Spinal cord (tissue), 10 donors: ENCODE measurements around the gene KDM7A. TPM values are rescaled to one million over a fixed set of nuclear protein-coding genes. Genes with fewer than 3 reads are reported as not detected.
"Not testable (repeated sequence)": the region's sequence is repeated elsewhere in the genome, so short reads cannot be mapped to it uniquely, and the experiment has no call there.

ENCODE experiments used
- DNase-seq, 6 donors: peaks; one replicate each; pipeline versions ENCODE4 v3.0.0 to v3.0.0-alpha.2; 2013 to 2015; ENCODE audit warnings: low spot score in 6 of 6, low read depth in 4 of 6
- H3K27ac ChIP-seq: one replicate; pipeline ENCODE4 v1.5.1; 2013; ENCODE audit warnings: low read depth, low read length, control low read depth
- H3K27me3 ChIP-seq: one replicate; pipeline ENCODE4 v1.6.1; 2013; ENCODE audit warnings: low read length; ENCODE audit not compliant: control insufficient read depth, insufficient read depth
- H3K36me3 ChIP-seq: one replicate; pipeline ENCODE4 v1.6.1; 2013; ENCODE audit warnings: low read length; ENCODE audit not compliant: control insufficient read depth, insufficient read depth
- H3K4me1 ChIP-seq: one replicate; pipeline ENCODE4 v1.6.1; 2013; ENCODE audit warnings: low read length; ENCODE audit not compliant: control insufficient read depth, insufficient read depth
- H3K4me3 ChIP-seq: one replicate; pipeline ENCODE4 v1.5.1; 2013; ENCODE audit warnings: low read depth, low read length, control low read depth
- H3K9me3 ChIP-seq: one replicate; pipeline ENCODE4 v1.6.1; 2013; ENCODE audit warnings: low read length; ENCODE audit not compliant: control insufficient read depth, insufficient read depth
- WGBS: methylation state at CpG from one replicate; pipeline ENCODE4 v1.1.5; 2013; ENCODE audit warnings: missing lambda C conversion rate; ENCODE audit not compliant: insufficient coverage; 5-methylcytosine and 5-hydroxymethylcytosine counted together
- polyA plus RNA-seq, 2 donors: library from polyadenylated mRNA; unstranded; fragments of 120-200 nt; gene quantifications; one replicate each; pipeline ENCODE4 v1.2.1, GENCODE V29; 2013; ENCODE audit not compliant: insufficient read length in 2 of 2
- total RNA-seq, 2 donors: library from RNA; depleted of rRNA in 1 of 2; stranded (reverse); fragments of 120-200 nt in 1 of 2; fragments of >200 nt in 1 of 2; gene quantifications; one replicate each; pipeline versions ENCODE4 v1.2.3 to v1.2.4, GENCODE V29; 2013 to 2014
- donor health status: healthy.

KDM7A gene
- total and polyA plus RNA-seq, 4 donors, result 9.1 to 16.8 (median 9.2) TPM

DNA sequence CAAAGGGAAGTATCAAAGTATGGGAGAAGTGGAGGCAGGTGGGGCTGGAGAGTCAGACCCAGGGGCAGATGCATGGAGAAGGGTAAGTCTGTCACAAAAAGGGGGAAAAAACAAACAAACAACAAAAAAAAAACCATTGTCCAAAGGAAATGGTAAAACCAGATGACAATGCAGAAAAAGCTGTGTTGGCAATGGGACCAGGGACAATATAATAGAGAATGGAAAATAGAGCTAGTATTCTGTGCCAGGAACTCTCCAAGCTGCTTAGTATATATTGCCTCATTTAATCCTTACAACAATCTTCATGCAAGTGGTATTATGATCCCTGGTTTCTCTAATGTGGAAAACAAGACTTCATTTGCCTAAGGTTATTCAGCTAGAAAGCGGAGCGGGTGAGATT lies 13.1 kb upstream of the KDM7A start:
- Histone ChIP-seq H3K4me1 (no peaks in the 10 kb centered on the region), H3K27ac (no peak overlapping the region), H3K27me3 (no peaks in the 10 kb centered on the region), H3K36me3 (no peaks in the 10 kb centered on the region), H3K9me3 (no peaks in the 10 kb centered on the region), H3K4me3 (no peak overlapping the region)
- 100% methylated on average over 1 of the region's 2 CpGs for WGBS
- DNase-seq, result no peak

GRCh38 chr7:140182917-140183316 lies 6.1 kb upstream of the KDM7A start:
- no peaks in the 10 kb centered on the region for H3K4me1 ChIP-seq
- 84% methylated on average over 2 of the region's 4 CpGs for WGBS
- peaks cover 4% of the 10 kb centered on the region for H3K27me3 ChIP-seq
- H3K27ac ChIP-seq, result no peak overlapping the region
- no peak overlapping the region for H3K4me3 ChIP-seq
- H3K9me3 ChIP-seq, result no peaks in the 10 kb centered on the region
- no peaks in the 10 kb centered on the region for H3K36me3 ChIP-seq
- no peak for DNase-seq

DNA sequence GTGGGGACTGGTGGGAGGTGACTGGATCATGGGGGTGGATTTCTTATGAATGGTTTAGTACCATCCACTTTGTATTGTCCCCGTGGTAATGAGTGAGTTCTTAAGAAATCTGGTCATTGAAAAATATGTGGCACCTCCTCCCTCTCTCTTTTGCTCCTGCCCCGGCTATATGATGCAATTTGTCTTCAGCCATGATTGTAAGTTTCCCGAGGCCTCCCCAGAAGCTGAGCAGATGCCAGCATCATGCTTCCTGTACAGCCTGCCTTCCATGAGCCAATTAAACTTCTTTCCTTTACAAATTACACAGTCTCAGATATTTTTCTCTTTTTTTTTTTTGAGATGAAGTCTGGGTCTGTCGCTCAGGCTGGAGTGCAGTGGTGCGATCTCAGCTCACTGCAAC lies 2.6 kb upstream of the KDM7A start:
- no peak for DNase-seq
- WGBS, result 95% methylated on average over 3 of the region's 5 CpGs
- Histone ChIP-seq H3K4me3 (no peak overlapping the region), H3K36me3 (no peaks in the 10 kb centered on the region), H3K27ac (no peak overlapping the region), H3K4me1 (peaks cover 3% of the 10 kb centered on the region), H3K9me3 (no peaks in the 10 kb centered on the region), H3K27me3 (peaks cover 4% of the 10 kb centered on the region)

GRCh38 chr7:140176122-140176701 lies 571 bp downstream of the KDM7A start:
- DNase-seq, result peak in 1 of 6 donors; percentile 33
- peaks cover 3% of the 10 kb centered on the region for H3K4me1 ChIP-seq
- WGBS, result under 1% methylated on average over 95 of the region's 95 CpGs
- H3K9me3 ChIP-seq, result no peaks in the 10 kb centered on the region
- no peaks in the 10 kb centered on the region for H3K36me3 ChIP-seq
- H3K27me3 ChIP-seq, result no peaks in the 10 kb centered on the region
- H3K27ac ChIP-seq, result peak overlapping the region; percentile 87
- peak overlapping the region; percentile 60 for H3K4me3 ChIP-seq

DNA sequence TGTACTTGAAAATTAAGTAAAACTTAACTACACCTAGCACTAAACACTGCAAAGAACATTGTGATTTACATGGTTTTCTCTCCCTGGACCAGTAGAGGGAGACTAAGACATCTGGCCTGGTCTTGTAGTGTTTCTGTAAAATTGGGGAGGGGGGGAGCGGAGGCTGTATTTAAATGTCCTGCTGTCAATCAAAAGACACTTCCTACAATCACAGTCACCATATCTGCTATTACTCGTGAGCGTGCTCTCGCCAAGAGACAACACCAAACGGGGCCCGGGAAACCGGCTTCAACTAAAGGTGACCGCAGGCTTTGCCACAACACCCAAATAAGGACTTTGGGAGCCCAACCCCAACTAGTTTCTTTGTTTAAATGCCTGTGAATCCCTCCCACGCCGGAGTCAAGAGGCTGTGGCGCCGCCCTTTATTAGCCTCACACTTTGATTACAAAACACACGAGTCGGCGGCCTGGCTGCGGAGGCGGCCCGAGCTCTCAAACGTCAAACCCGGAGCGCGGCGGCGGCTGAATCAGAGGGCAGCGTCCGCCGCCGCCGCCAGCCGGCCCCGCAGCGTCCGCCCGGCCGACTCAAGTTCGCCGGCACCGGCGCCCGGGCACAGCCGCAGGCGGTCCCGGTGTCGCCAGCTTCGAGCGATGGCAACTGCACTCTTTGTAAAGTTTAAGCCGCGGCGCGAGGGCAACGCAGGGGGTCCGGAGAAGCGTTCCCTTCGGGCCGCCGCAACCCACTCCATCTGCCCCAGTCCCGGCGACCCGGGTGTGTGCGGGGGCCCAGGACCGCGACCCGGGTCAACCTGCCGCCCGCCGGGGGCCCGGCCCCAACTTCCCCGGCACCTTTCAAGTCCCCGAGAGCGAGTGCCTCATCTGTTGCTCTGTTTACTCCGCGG lies 1.3 kb downstream of the KDM7A start:
- peaks cover 3% of the 10 kb centered on the region for H3K4me1 ChIP-seq
- peak overlapping the region; percentile 60 for H3K4me3 ChIP-seq
- peak; percentile 64 to 95 (median 76) for DNase-seq
- 0% methylated on average over 71 of the region's 72 CpGs for WGBS
- H3K9me3 ChIP-seq, result no peaks in the 10 kb centered on the region
- H3K27ac ChIP-seq, result peak overlapping the region; percentile 87
- H3K36me3 ChIP-seq, result no peaks in the 10 kb centered on the region
- H3K27me3 ChIP-seq, result no peaks in the 10 kb centered on the region

- no peak for DNase-seq
- Histone ChIP-seq H3K27ac (no peak overlapping the region), H3K4me3 (no peak overlapping the region), H3K4me1 (peaks cover 3% of the 10 kb centered on the region), H3K36me3 (no peaks in the 10 kb centered on the region), H3K9me3 (no peaks in the 10 kb centered on the region), H3K27me3 (no peaks in the 10 kb centered on the region)
- WGBS, result no CpG with 5 or more reads among the region's 2 CpGs
These were observed 2.6 kb downstream of the KDM7A start for GRCh38 chr7:140174217-140174616.

DNA sequence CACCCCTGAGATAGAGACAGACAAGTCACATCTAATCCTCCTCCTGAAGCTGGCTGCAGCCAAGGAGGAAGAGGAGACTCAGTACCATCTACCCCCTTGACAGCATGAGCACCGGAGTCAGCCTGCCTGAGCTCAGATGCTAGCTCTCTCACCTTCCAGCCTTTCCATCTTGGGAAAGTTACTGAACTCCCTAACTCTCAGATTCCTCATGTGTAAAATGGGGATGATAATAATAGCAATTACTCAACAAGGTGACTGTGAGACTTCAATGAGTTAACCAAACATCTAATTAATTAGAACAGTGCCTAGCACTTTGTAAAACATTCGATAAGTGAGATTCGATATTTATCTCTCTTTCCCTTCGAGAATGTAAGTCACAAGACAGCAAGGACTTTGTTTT lies 6.4 kb downstream of the KDM7A start:
- Histone ChIP-seq H3K27ac (no peak overlapping the region), H3K4me1 (no peaks in the 10 kb centered on the region), H3K36me3 (no peaks in the 10 kb centered on the region), H3K27me3 (no peaks in the 10 kb centered on the region), H3K9me3 (no peaks in the 10 kb centered on the region), H3K4me3 (no peak overlapping the region)
- DNase-seq, result no peak
- 100% methylated on average over 1 of the region's 4 CpGs for WGBS

DNA sequence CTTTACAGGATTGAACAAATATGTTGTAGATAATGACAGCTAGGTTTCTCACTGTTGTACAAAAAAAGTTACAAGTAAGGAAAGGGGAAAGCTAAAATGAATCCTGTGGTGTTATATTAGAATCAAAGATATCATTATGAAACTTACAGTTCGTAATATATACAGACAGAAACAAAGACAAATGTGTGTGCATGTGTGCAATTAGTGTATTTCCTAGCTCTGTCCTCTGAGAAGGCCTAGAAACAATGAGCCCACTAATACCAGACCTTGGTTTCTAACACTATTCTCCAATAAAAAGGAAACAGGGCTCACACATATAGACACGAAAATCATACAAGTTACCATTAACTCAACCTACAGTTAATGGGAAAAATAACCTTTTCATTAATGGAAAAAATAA lies 8.0 kb downstream of the KDM7A start:
- no CpG with 5 or more reads among the region's 2 CpGs for WGBS
- no peaks in the 10 kb centered on the region for H3K4me1 ChIP-seq
- no peak overlapping the region for H3K27ac ChIP-seq
- no peak for DNase-seq
- no peaks in the 10 kb centered on the region for H3K36me3 ChIP-seq
- H3K9me3 ChIP-seq, result no peaks in the 10 kb centered on the region
- no peaks in the 10 kb centered on the region for H3K27me3 ChIP-seq
- no peak overlapping the region for H3K4me3 ChIP-seq

DNA sequence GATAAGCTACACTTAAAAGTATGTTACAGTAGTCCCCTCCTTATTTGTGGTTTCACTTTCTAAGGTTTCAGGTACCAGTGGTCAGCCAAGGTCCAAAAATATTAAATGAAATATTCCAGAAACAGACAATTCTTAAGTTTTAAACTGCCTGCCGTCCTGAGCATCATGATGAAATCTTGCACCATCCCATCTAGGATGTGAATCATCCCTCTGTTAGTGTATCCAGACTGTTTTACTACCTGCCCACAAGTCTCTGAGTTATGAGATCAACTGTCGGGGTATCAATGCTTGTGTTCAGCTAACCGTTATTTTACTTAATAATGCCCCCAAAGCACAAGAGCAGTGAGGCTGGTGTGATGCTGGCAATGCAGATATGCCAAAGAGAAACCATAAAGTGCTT lies 11.4 kb downstream of the KDM7A start:
- Histone ChIP-seq H3K27me3 (no peaks in the 10 kb centered on the region), H3K4me1 (no peaks in the 10 kb centered on the region), H3K36me3 (no peaks in the 10 kb centered on the region), H3K27ac (no peak overlapping the region), H3K4me3 (no peak overlapping the region), H3K9me3 (no peaks in the 10 kb centered on the region)
- no CpG with 5 or more reads among the region's 3 CpGs for WGBS
- DNase-seq, result no peak

- not testable (repeated sequence) for H3K36me3 ChIP-seq, H3K27ac ChIP-seq, DNase-seq, H3K4me3 ChIP-seq, H3K9me3 ChIP-seq, H3K27me3 ChIP-seq, H3K4me1 ChIP-seq
- WGBS, result 100% methylated on average over 4 of the region's 11 CpGs
These were observed 14.7 kb downstream of the KDM7A start for GRCh38 chr7:140162081-140162480.
